ENCODE results near the gene DES. TPM values are rescaled to one million over a fixed set of nuclear protein-coding genes. Genes with fewer than 3 reads are reported as not detected.

The DES gene
- total RNA-seq, 1 donor from 2014 or later: not detected

DNA sequence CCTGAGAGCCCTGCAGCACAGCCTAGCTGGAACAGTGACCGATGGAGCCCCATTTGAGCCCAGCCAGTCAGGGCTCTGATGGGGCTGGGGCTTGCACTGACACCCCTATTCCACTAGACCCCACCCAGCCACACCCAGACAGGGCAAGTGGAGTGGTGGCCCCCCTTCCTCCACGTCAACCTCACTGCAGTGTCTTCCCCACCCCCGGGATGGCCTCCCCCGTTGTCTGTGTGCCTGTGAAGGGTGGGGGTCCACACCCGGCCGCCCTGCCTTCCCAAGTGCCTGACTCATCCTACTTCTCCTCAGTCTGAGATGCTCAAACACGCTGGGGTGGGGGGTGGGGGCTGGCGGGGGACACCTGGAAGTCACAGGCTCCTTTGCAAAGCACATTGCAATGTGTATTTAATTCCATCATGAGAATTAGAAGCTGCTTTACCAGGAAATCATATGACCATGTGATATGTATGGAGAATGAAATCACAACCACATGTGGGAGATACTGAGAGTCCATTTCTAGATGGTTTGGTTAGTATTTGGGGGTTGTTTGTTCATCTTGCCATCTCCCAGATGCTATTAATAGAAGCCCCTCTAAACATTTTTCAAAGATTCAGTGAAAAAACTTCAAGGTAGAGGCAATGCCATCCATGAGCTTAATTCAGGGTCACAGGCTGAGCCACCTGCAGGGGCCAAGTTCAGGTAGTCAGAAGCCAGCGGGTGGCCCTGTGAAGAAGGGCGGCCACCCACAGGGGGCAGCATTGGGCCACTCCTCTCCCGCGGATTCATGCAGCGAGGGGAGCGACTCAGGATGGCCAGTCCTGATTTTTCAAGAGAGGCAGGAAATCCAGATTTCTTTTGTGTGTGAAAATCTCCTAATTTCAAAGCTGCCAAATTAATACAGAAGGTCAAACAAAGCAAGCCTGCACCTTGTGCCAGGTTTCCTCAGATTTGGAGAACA, 57.8 kb downstream of the DES start:
- no peak for ATAC-seq (ENCODE audit: low read depth)
- no peaks in the 10 kb centered on the region for H3K36me3 Mint-ChIP-seq (ENCODE audit: low read depth)
- ChIA-PET CTCF (interaction anchor here (3.0 kb wide), 1 partner anchor 54 kb away, joined by 9 read pairs; no protein-coding TSS in a partner anchor), POLR2A (no interaction called here)
- no peaks in the 10 kb centered on the region for H3K9me3 Mint-ChIP-seq
- peaks cover 37% of the 10 kb centered on the region for H3K27me3 Mint-ChIP-seq
- H3K27ac Mint-ChIP-seq: no peak overlapping the region
- intact Hi-C loops (cut with micrococcal nuclease): loop anchor here (1.0 kb wide), 1 partner anchor 54 kb away; no protein-coding TSS in a partner anchor
- H3K4me1 Mint-ChIP-seq: peaks cover 2% of the 10 kb centered on the region
- DNase-seq: no peak
- TF ChIP-seq, protein P1, sequence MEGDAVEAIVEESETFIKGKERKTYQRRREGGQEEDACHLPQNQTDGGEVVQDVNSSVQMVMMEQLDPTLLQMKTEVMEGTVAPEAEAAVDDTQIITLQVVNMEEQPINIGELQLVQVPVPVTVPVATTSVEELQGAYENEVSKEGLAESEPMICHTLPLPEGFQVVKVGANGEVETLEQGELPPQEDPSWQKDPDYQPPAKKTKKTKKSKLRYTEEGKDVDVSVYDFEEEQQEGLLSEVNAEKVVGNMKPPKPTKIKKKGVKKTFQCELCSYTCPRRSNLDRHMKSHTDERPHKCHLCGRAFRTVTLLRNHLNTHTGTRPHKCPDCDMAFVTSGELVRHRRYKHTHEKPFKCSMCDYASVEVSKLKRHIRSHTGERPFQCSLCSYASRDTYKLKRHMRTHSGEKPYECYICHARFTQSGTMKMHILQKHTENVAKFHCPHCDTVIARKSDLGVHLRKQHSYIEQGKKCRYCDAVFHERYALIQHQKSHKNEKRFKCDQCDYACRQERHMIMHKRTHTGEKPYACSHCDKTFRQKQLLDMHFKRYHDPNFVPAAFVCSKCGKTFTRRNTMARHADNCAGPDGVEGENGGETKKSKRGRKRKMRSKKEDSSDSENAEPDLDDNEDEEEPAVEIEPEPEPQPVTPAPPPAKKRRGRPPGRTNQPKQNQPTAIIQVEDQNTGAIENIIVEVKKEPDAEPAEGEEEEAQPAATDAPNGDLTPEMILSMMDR (IDR thresholded peaks at IDR 0.05): no peak
- no peak overlapping the region for H3K4me3 Mint-ChIP-seq

Other genes with a start within 250 kb of the DES start
- 4.5 and 4.9 TPM in 2 replicates for gene SLC23A3, start 248.3 kb upstream of the DES start, total RNA-seq
- 144 and 147 TPM in 2 replicates for gene CNPPD1, start 241.5 kb upstream of the DES start, total RNA-seq
- 60.5 and 78.6 TPM in 2 replicates for gene RETREG2, start 240.1 kb upstream of the DES start, total RNA-seq
- gene ZFAND2B, start 211.6 kb upstream of the DES start, total RNA-seq: 39.9 and 47.2 TPM in 2 replicates
- 12.1 and 16.6 TPM in 2 replicates for gene ABCB6, start 199.4 kb upstream of the DES start, total RNA-seq
- gene ATG9A, start 188.7 kb upstream of the DES start, total RNA-seq: 28.3 and 38.3 TPM in 2 replicates
- 96.0 and 105 TPM in 2 replicates for gene ANKZF1, start 188.6 kb upstream of the DES start, total RNA-seq
- gene GLB1L, start 172.9 kb upstream of the DES start, total RNA-seq: 4.5 and 4.6 TPM in 2 replicates
- 31.0 and 36.5 TPM in 2 replicates for gene STK16, start 172.9 kb upstream of the DES start, total RNA-seq
- gene TUBA4B, start 165.1 kb upstream of the DES start, total RNA-seq: 0.20 TPM in 1 of 2 replicates, not detected in the other
- gene TUBA4A, start 164.5 kb upstream of the DES start, total RNA-seq: 184 and 192 TPM in 2 replicates
- 59.0 and 71.1 TPM in 2 replicates for gene DNAJB2, start 139.0 kb upstream of the DES start, total RNA-seq
- not detected in 2 replicates for gene PTPRN, start 109.0 kb upstream of the DES start, total RNA-seq
- gene RESP18, start 85.6 kb upstream of the DES start, total RNA-seq: not detected in 2 replicates
- 89.0 and 93.4 TPM in 2 replicates for gene DNPEP, start 30.5 kb upstream of the DES start, total RNA-seq
- 0.09 and 0.42 TPM in 2 replicates for gene SPEG, start 16.5 kb downstream of the DES start, total RNA-seq
- 32.9 and 33.0 TPM in 2 replicates for gene GMPPA, start 80.5 kb downstream of the DES start, total RNA-seq
- 0.15 TPM in 1 of 2 replicates, not detected in the other for gene ASIC4, start 96.1 kb downstream of the DES start, total RNA-seq
- gene CHPF, start 125.4 kb downstream of the DES start, total RNA-seq: 4.1 and 4.7 TPM in 2 replicates
- 0.86 and 1.2 TPM in 2 replicates for gene TMEM198, start 125.7 kb downstream of the DES start, total RNA-seq
- gene OBSL1, start 153.2 kb downstream of the DES start, total RNA-seq: not detected in 2 replicates
- not detected in 2 replicates for gene INHA, start 153.9 kb downstream of the DES start, total RNA-seq
- 43.3 and 53.6 TPM in 2 replicates for gene STK11IP, start 179.5 kb downstream of the DES start, total RNA-seq
- gene SLC4A3, start 209.3 kb downstream of the DES start, total RNA-seq: not detected in 2 replicates